Small intestine (tissue), 7 donors: Measurements from ENCODE around the gene MC5R. TPM values are rescaled to one million over a fixed set of nuclear protein-coding genes. Genes with fewer than 3 reads are reported as not detected.

Source experiments
- DNase-seq, 2 donors: peaks; one replicate each; pipeline versions ENCODE4 v3.0.0 to v3.0.0-alpha.2; 2013
- FAIRE-seq: peaks from 2 replicates; lab custom pipeline; 2012; peaks lifted over from hg19 to GRCh38; lab: Jason Lieb, UNC
- H3K27ac ChIP-seq, 3 donors: one replicate each; pipeline ENCODE4 v1.5.1; 2013; ENCODE audit warnings: low read length in 2 of 3, mild to moderate bottlenecking in 2 of 3, control low read depth in 1 of 3, inconsistent platforms in 1 of 3, low read depth in 1 of 3, moderate library complexity in 1 of 3
- H3K27me3 ChIP-seq, 3 donors: one replicate each; pipeline ENCODE4 v1.6.1; 2013; ENCODE audit warnings: low read length in 3 of 3, inconsistent platforms in 1 of 3; ENCODE audit not compliant: control insufficient read depth in 3 of 3, insufficient read depth in 3 of 3
- H3K36me3 ChIP-seq, 3 donors: one replicate each; pipeline ENCODE4 v1.6.1; 2013; ENCODE audit warnings: low read length in 3 of 3, inconsistent platforms in 1 of 3, low read depth in 1 of 3, mild to moderate bottlenecking in 1 of 3, moderate library complexity in 1 of 3; ENCODE audit not compliant: control insufficient read depth in 3 of 3, insufficient read depth in 2 of 3
- H3K4me1 ChIP-seq, 3 donors: one replicate each; pipeline ENCODE4 v1.6.1; 2013; ENCODE audit warnings: low read length in 2 of 3, inconsistent platforms in 1 of 3, low read depth in 1 of 3, mild to moderate bottlenecking in 1 of 3, moderate library complexity in 1 of 3; ENCODE audit not compliant: control insufficient read depth in 3 of 3, insufficient read depth in 2 of 3
- H3K4me3 ChIP-seq, 3 donors: one replicate each; pipeline ENCODE4 v1.5.1; 2013; ENCODE audit warnings: low read length in 3 of 3, control low read depth in 1 of 3, inconsistent platforms in 1 of 3, low read depth in 1 of 3, mild to moderate bottlenecking in 1 of 3, moderate library complexity in 1 of 3
- H3K9me3 ChIP-seq, 2 donors: one replicate each; pipeline ENCODE4 v1.6.1; 2013; ENCODE audit warnings: low read depth in 1 of 2, low read length in 1 of 2; ENCODE audit not compliant: control insufficient read depth in 2 of 2, insufficient read depth in 1 of 2
- WGBS, 3 donors: extraction: QIAGEN DNeasy Blood & Tissue Kit; methylation state at CpG; one replicate each; pipeline ENCODE4 v1.1.7; 2013; 5-methylcytosine and 5-hydroxymethylcytosine counted together
- polyA plus RNA-seq, 4 donors: library from polyadenylated mRNA; stranded (reverse) in 3 of 4; unstranded in 1 of 4; fragments of 200-250 nt in 3 of 4; fragments of 120-200 nt in 1 of 4; gene quantifications; one replicate each; pipeline versions ENCODE4 v1.2.1 to v1.2.3, GENCODE V29; 2013
- donor health status: healthy with polysubstance abuse.
- donor health status: control.
- donor health status: control.
- donor health status: Bipolar disorder and iron deficiency.
- donor health status: healthy.

The MC5R gene
- polyA plus RNA-seq, 4 donors, result 5.0 TPM; not detected in 3

GRCh38 chr18:13871701-13872100 is 47.8 kb downstream of the MC5R start:
- DNase-seq (no peak), FAIRE-seq (no peak)
- Histone ChIP-seq H3K9me3 (no peaks in the 10 kb centered on the region), H3K27ac (no peak overlapping the region), H3K36me3 (no peaks in the 10 kb centered on the region), H3K27me3 (peaks cover 0 to 24% (median 5%) of the 10 kb centered on the region in 3 donors), H3K4me3 (no peak overlapping the region), H3K4me1 (no peaks in the 10 kb centered on the region)
- 50 to 58% (median 55%) methylated on average over 13 of the region's 13 CpGs for WGBS, 3 donors

GRCh38 chr18:13872373-13872772 is 48.4 kb downstream of the MC5R start:
- WGBS, 3 donors, result 81 to 89% (median 86%) methylated on average over 14 of the region's 14 CpGs
- FAIRE-seq, result no peak
- H3K9me3 ChIP-seq, result no peaks in the 10 kb centered on the region

GRCh38 chr18:13872932-13873331 is 49.0 kb downstream of the MC5R start:
- Histone ChIP-seq H3K4me1 (no peaks in the 10 kb centered on the region), H3K36me3 (no peaks in the 10 kb centered on the region), H3K27ac (no peak overlapping the region), H3K27me3 (peaks cover 0 to 24% (median 2%) of the 10 kb centered on the region in 3 donors), H3K9me3 (no peaks in the 10 kb centered on the region), H3K4me3 (no peak overlapping the region)
- FAIRE-seq (no peak), DNase-seq (no peak)
- WGBS, 3 donors, result 67 to 79% (median 69%) methylated on average over 5 of the region's 5 CpGs

More at GRCh38 chr18:13872373-13872772, 48.4 kb downstream of the MC5R start:
- Histone ChIP-seq H3K27me3 (peaks cover 0 to 24% (median 2%) of the 10 kb centered on the region in 3 donors), H3K4me1 (no peaks in the 10 kb centered on the region), H3K27ac (no peak overlapping the region), H3K4me3 (no peak overlapping the region), H3K36me3 (no peaks in the 10 kb centered on the region)
- DNase-seq, result no peak

GRCh38 chr18:13874558-13874957 is 50.6 kb downstream of the MC5R start:
- Histone ChIP-seq H3K4me1 (no peaks in the 10 kb centered on the region), H3K36me3 (no peaks in the 10 kb centered on the region), H3K27me3 (peaks cover 0 to 12% (median 0%) of the 10 kb centered on the region in 3 donors), H3K27ac (no peak overlapping the region), H3K4me3 (no peak overlapping the region), H3K9me3 (peaks cover 0 to 3% of the 10 kb centered on the region in 2 donors)
- FAIRE-seq (no peak), DNase-seq (no peak)
- 72 to 81% (median 72%) methylated on average over 4 of the region's 4 CpGs for WGBS, 3 donors

Other genes starting within 250 kb of the MC5R start
- 10 to 100 TPM in 1 of 4 donors, 1 to 10 TPM in 3; 4.3 to 18.1 (median 7.5) TPM for gene FAM210A, start 97.6 kb upstream of the MC5R start, polyA plus RNA-seq
- 10 to 100 TPM in 1 of 4 donors, 1 to 10 TPM in 3; 8.4 to 35.7 (median 9.6) TPM for gene RNMT, start 97.5 kb upstream of the MC5R start, polyA plus RNA-seq
- under 1 TPM in 2 of 4 donors, not detected in 2; 0.01 to 0.46 TPM for gene MC2R, start 91.4 kb downstream of the MC5R start, polyA plus RNA-seq